ENCODE measurements around the gene TWF1.
A peak's percentile ranks its signal among the peaks of the same experiment; 100 is the strongest.
"Not testable (repeated sequence)": the region's sequence is repeated elsewhere in the genome, so short reads cannot be mapped to it uniquely, and the experiment has no call there.

Gene TWF1

DNA sequence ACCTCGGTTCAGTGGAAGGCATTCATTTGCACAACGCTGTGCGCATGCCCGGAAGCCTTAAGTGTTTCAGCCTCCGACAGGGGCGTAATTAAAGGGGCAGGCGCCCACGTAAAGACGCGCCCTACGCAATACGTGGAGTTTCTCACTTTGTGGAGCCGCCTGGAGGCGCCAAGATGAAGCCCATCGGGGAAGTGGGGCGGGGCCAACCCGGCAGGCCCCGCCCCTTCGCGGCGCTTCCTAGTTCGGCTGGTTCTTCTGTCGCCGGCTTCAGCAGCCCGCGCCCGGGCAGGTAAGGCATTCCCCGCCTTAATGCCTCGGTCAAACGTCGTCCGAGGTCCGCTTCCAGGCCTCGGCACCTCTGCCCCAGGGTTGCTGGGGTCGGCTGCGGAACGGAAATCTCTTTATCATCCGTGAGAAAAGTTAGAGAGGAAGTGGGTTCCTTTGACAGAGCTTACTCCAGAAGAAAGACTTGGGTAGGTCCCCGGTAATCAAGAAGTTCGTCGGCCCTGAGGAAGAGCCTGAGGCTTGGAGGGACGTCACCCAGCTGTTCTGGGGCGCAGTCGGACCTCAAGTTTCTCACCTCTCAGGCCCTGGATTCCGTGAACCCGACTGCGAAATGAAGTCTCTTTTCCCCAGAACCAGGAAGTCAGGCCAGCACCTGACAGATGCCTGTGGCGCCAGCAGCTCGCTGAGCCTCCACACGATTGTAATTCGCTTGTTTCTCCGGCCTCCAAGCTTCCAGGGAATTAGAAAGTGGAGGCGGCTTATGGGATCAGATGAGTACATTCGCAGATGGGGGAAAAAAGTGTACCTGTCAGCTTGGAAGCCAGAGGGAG, 47.2 kb downstream of the TWF1 start, which contains the start of the genes IRAK4 and PUS7L:
IRAK4 (plus strand) TSS at position 224 of the 836 bp plus-strand sequence. CDS start 9,161 bp downstream, outside the sequence.
PUS7L (minus strand) TSS at position 63 of the 836 bp plus-strand sequence. CDS start 3,545 bp downstream, outside the sequence.
- DNase-seq (ENCODE audit: low read depth) = peak; percentile 95
- TF ChIP-seq, protein P1, sequence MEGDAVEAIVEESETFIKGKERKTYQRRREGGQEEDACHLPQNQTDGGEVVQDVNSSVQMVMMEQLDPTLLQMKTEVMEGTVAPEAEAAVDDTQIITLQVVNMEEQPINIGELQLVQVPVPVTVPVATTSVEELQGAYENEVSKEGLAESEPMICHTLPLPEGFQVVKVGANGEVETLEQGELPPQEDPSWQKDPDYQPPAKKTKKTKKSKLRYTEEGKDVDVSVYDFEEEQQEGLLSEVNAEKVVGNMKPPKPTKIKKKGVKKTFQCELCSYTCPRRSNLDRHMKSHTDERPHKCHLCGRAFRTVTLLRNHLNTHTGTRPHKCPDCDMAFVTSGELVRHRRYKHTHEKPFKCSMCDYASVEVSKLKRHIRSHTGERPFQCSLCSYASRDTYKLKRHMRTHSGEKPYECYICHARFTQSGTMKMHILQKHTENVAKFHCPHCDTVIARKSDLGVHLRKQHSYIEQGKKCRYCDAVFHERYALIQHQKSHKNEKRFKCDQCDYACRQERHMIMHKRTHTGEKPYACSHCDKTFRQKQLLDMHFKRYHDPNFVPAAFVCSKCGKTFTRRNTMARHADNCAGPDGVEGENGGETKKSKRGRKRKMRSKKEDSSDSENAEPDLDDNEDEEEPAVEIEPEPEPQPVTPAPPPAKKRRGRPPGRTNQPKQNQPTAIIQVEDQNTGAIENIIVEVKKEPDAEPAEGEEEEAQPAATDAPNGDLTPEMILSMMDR (IDR thresholded peaks at IDR 0.05; ENCODE audit: insufficient read depth, low read depth, low read length, missing control alignments) = no peak
- peak within 1 kb of the TSS; percentile 68 for H3K4me3 ChIP-seq (ENCODE audit: low read depth, low read length)

DNA sequence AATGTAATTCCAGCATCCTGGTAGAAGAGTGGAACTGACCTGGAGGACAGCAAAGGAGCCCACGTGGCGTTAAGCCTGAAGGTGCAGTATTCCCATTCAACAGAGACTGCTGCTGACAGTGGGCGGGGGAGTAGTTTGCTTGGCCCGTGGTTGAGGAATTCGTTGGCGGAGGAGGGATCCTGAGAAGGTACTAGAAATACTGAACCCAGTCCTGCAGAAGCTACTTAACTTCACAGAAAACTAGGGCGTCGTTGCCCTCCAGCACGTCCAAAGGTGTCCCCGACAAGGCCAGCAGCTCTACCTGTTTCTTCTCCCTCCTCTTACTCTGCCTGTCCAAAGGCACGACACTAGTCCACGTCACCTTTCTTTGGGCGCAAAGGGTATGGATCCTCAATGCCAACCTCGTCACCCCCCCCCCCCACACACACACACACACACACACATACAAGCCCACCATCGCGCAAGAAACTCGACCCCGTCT, 47.8 kb downstream of the TWF1 start:
- H3K4me3 ChIP-seq (ENCODE audit: low read depth, low read length) = peak overlapping the region; percentile 65
- DNase-seq (ENCODE audit: low read depth) = no peak
- TF ChIP-seq, protein P1 (IDR thresholded peaks at IDR 0.05; ENCODE audit: insufficient read depth, low read depth, low read length, missing control alignments) = no peak

DNA sequence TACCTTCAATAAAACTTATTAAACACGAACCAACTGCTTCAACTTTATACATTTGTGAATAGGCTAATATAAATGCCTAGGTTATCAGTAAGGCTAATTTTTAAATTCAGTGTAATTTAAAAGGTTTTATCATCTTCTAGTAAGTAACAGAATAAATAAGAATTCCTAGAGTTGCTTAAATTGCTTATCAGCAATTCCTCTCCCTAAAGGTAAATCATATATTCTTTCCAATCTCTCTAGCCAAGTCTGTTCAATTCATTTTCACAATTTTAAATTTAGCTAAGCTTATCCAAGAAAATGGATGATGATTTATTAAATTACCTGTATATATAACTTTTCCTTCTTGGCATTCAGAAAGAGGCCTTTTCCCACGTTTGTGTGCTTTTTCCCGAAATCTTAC, 52.1 kb downstream of the TWF1 start:
- TF ChIP-seq, protein P1 (IDR thresholded peaks at IDR 0.05; ENCODE audit: insufficient read depth, low read depth, low read length, missing control alignments) = no peak
- no peak for DNase-seq (ENCODE audit: low read depth)
- H3K4me3 ChIP-seq (ENCODE audit: low read depth, low read length) = no peak overlapping the region

DNA sequence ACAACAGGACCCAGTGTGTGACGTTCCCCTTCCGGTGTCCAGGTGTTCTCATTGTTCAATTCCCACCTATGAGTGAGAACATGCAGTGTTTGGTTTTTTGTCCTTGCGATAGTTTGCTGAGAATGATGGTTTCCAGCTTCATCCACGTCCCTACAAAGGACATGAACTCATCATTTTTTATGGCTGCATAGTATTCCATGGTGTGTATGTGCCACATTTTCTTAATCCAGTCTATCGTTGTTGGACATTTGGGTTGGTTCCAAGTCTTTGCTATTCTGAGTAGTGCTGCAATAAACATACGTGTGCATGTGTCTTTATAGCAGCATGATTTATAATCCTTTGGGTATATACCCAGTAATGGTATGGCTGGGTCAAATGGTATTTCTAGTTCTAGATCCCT, 54.8 kb downstream of the TWF1 start:
- DNase-seq (ENCODE audit: low read depth); H3K4me3 ChIP-seq (ENCODE audit: low read depth, low read length): not testable (repeated sequence)

DNA sequence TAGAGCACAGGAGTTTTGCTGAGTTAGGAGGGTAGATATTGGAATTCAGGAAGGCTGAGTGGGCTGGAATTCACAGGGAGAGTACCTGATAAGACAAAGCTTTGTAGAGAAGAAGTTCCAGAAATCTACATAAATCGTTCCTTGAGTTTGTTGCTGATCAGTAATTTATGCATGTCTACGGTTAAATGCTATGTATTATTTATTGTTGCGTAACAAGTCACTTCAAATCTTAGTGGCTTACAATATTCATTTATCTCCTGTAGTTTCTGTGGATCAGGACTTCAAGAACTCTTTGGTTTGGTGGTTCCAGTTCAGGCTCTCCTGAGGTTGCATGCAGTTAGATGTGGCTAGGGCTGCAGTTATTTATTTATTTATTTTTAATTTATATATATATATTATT, 55.3 kb downstream of the TWF1 start:
- H3K4me3 ChIP-seq (ENCODE audit: low read depth, low read length) = no peak overlapping the region
- no peak for DNase-seq (ENCODE audit: low read depth)
- TF ChIP-seq, protein P1 (IDR thresholded peaks at IDR 0.05; ENCODE audit: insufficient read depth, low read depth, low read length, missing control alignments) = no peak

DNA sequence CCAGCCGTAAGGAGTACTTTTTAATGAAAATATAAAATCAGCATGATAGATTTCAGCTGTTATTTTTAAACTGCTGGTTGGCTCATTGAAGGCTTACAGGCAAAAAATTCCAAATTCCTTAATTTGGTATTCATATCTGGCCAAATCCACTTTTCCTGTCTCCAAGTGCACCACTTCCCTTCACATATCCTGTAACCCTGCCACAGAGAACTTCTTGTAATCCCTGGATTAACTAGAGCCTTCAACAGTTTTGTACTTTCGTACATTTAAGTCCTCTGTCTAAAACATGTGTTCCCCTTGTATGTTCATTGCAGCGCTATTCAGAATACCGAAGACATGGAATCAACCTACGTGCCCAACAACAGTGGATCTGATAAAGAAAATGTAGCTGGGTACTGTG, 57.1 kb downstream of the TWF1 start:
- H3K4me3 ChIP-seq (ENCODE audit: low read depth, low read length) = no peak overlapping the region
- TF ChIP-seq, protein P1 (IDR thresholded peaks at IDR 0.05; ENCODE audit: insufficient read depth, low read depth, low read length, missing control alignments) = no peak

DNA sequence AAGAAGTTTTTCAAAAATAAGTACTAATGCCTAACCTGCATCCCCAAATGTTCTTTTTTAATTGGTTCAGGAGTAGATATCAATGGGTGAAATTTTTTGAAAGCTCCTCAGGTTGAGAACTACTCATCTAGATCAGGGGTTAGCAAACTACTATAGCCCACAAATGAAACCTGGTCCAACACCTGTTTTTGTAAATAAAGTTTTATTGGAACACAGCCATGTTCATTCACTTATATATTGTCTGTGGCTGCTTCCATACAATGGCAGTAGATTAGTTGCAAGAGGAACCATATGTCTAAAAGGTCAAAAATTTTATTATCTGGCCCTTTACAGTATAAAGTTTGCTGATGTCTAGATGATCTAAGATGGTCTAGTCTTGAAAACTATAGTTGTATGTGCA, 61.3 kb downstream of the TWF1 start:
- no peak overlapping the region for H3K4me3 ChIP-seq (ENCODE audit: low read depth, low read length)
- no peak for DNase-seq (ENCODE audit: low read depth)
- TF ChIP-seq, protein P1 (IDR thresholded peaks at IDR 0.05; ENCODE audit: insufficient read depth, low read depth, low read length, missing control alignments) = no peak

More for the DNA sequence above, 57.1 kb downstream of the TWF1 start:
- DNase-seq (ENCODE audit: low read depth) = no peak
